Aorta (tissue), 5 donors: ENCODE results near the gene SLC4A3. TPM values are rescaled to one million over a fixed set of nuclear protein-coding genes. Genes with fewer than 3 reads are reported as not detected.
"Not testable (repeated sequence)": the region's sequence is repeated elsewhere in the genome, so short reads cannot be mapped to it uniquely, and the experiment has no call there.

Experiments
- ATAC-seq: fragments of 200-7000 bp; cut with Tn5 transposase; one replicate; pipeline ENCODE4 v1.9.1; 2022; ENCODE audit warnings: moderate library complexity; ENCODE audit not compliant: low FRiP score
- DNase-seq, 2 donors: peaks; one replicate each; pipeline ENCODE4 v3.0.0-alpha.2; 2020
- H3K27ac ChIP-seq, 2 donors: one replicate each; pipeline ENCODE4 v1.5.1; 2013; ENCODE audit warnings: low read length in 2 of 2, mild to moderate bottlenecking in 2 of 2, moderate library complexity in 2 of 2, control low read depth in 1 of 2, inconsistent platforms in 1 of 2, low read depth in 1 of 2
- H3K27me3 ChIP-seq, 2 donors: one replicate each; pipeline ENCODE4 v1.6.1; 2013; ENCODE audit warnings: control low read depth in 1 of 2, low read length in 1 of 2, mild to moderate bottlenecking in 1 of 2, moderate library complexity in 1 of 2; ENCODE audit not compliant: insufficient read depth in 2 of 2, control insufficient read depth in 1 of 2
- H3K36me3 ChIP-seq, 2 donors: one replicate each; pipeline ENCODE4 v1.6.1; 2013; ENCODE audit warnings: control low read depth in 1 of 2, low read length in 1 of 2, mild to moderate bottlenecking in 1 of 2; ENCODE audit not compliant: insufficient read depth in 2 of 2, control insufficient read depth in 1 of 2
- H3K4me1 ChIP-seq, 2 donors: one replicate each; pipeline ENCODE4 v1.6.1; 2013; ENCODE audit warnings: low read length in 2 of 2, control low read depth in 1 of 2, mild to moderate bottlenecking in 1 of 2, moderate library complexity in 1 of 2; ENCODE audit not compliant: insufficient read depth in 2 of 2, control insufficient read depth in 1 of 2
- H3K4me3 ChIP-seq, 2 donors: one replicate each; pipeline ENCODE4 v1.5.1; 2013; ENCODE audit warnings: low read length in 2 of 2, control low read depth in 1 of 2, mild to moderate bottlenecking in 1 of 2
- H3K9me3 ChIP-seq: one replicate; pipeline ENCODE4 v1.6.1; 2013; ENCODE audit warnings: mild to moderate bottlenecking, low read length; ENCODE audit not compliant: control insufficient read depth
- WGBS, 2 donors: extraction: QIAGEN DNeasy Blood & Tissue Kit; methylation state at CpG; one replicate each; pipeline ENCODE4 v1.1.7; 2013; 5-methylcytosine and 5-hydroxymethylcytosine counted together
- intact Hi-C, 2 donors: fragments of 100-400 bp; cut with DNase I; formaldehyde crosslinking; loops; one replicate each; pipeline versions ENCODE4 v1.14.2 to v1.15.0; 2022
- polyA plus RNA-seq, 2 donors: library from polyadenylated mRNA; stranded (reverse); fragments of 200-250 nt; gene quantifications; one replicate each; pipeline ENCODE4 v1.2.3, GENCODE V29; 2013
- total RNA-seq, 2 donors: library from RNA; stranded (reverse); fragmentation: NEBNext Ultra II Directional; extraction: Animal tissue kit (Norgen Biotek cat#: 25700); gene quantifications; one replicate each; pipeline ENCODE4 v1.2.1, GENCODE V29; 2021
- donor health status: healthy with polysubstance abuse.
- donor health status: Bipolar disorder and iron deficiency.
- donor health status: DM: no; HTN: no; CAD: no.
- donor health status: DM: no; HTN: no; CAD: no.
- donor health status: DM: yes; HTN: yes; CAD: no.

The SLC4A3 gene
- total and polyA plus RNA-seq, 4 donors, result 2.0 to 5.4 (median 3.0) TPM

DNA sequence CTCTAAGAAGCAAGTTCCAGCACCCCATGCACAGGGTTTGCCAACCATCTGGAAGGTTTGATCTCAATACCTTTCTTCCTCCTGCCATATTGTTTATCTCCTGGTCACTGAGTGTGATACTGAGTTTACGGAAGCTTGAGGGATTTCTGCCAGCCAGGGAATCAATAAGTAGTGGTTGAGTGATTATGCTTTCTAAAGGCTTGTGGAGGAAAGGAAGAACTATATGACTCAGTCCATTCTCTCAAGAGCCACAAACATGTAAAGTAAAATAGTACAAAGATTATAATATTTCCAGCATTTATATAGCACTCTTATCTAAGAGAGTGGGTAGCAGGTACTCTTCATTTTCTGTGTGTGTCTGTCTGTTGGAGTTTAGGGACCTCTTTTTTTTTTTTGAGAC is 49.2 kb downstream of the SLC4A3 start:
- Histone ChIP-seq H3K4me1 (no peaks in the 10 kb centered on the region), H3K36me3 (no peaks in the 10 kb centered on the region), H3K4me3 (no peak overlapping the region), H3K27ac (no peak overlapping the region), H3K27me3 (no peaks in the 10 kb centered on the region), H3K9me3 (no peaks in the 10 kb centered on the region)
- intact Hi-C loops, result no loop called here
- ATAC-seq (no peak), DNase-seq (no peak)
- 81 to 93% methylated on average over 1 of the region's 1 CpG for WGBS, 2 donors

GRCh38 chr2:219679041-219679440 is 51.6 kb downstream of the SLC4A3 start:
- no peak overlapping the region for H3K27ac ChIP-seq
- 63 to 96% methylated on average over 3 of the region's 3 CpGs for WGBS, 2 donors
- H3K4me3 ChIP-seq, result no peak overlapping the region
- DNase-seq (no peak), ATAC-seq (no peak)
- H3K27me3 ChIP-seq, result no peaks in the 10 kb centered on the region
- no peaks in the 10 kb centered on the region for H3K4me1 ChIP-seq
- H3K36me3 ChIP-seq, result no peaks in the 10 kb centered on the region
- no peaks in the 10 kb centered on the region for H3K9me3 ChIP-seq
- intact Hi-C loops, result no loop called here

- Histone ChIP-seq H3K9me3 (no peaks in the 10 kb centered on the region), H3K27me3 (no peaks in the 10 kb centered on the region), H3K27ac (no peak overlapping the region), H3K36me3 (no peaks in the 10 kb centered on the region), H3K4me1 (no peaks in the 10 kb centered on the region), H3K4me3 (no peak overlapping the region)
- intact Hi-C loops, result no loop called here
- ATAC-seq (no peak), DNase-seq (no peak)
- 98 to 100% methylated on average over 1 of the region's 1 CpG for WGBS, 2 donors
Measured at GRCh38 chr2:219679571-219679970, 52.1 kb downstream of the SLC4A3 start.

- Histone ChIP-seq H3K4me3 (no peak overlapping the region), H3K4me1 (no peaks in the 10 kb centered on the region)
- intact Hi-C loops, result loop anchor here in 1 of 2 donors (10.0 kb wide), 1 partner anchor 276 kb away; no protein-coding TSS in a partner anchor
Measured at GRCh38 chr2:219680958-219681693, 53.7 kb downstream of the SLC4A3 start.

DNA sequence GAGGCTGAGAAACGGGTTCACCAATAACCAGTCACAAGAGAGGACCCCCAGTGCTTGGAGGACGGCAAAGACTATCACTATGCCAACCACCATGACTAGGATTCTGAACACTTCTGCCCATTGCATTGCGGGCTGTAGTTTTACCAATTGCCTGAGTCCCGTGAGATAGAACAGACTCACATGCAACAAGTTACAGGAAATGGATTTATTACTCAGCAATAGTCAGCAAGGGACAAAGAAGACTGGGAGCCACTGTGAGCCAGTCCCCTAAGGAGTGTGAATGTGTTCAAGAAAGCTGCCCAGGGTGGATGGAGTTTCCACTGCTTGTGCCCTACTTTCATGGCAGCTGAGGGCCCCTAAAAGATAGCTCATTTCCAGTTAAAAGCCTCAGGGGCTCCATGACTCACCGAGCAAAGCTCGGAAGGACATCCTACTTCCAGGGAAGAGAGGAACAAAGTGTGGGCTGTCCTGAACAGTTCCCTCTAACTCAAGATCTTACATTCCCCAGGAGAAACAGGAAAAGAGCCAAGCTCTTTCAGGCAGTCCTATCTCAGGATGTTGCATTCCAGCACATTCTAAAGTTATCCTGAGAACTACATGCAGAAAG is 54.4 kb downstream of the SLC4A3 start:
- ATAC-seq (no peak), DNase-seq (no peak)
- no peaks in the 10 kb centered on the region for H3K4me1 ChIP-seq
- no peaks in the 10 kb centered on the region for H3K36me3 ChIP-seq
- no peak overlapping the region for H3K4me3 ChIP-seq
- H3K27ac ChIP-seq, result no peak overlapping the region
- no peaks in the 10 kb centered on the region for H3K27me3 ChIP-seq
- H3K9me3 ChIP-seq, result no peaks in the 10 kb centered on the region
- intact Hi-C loops, result loop anchor here in 1 of 2 donors (10.0 kb wide), 1 partner anchor 277 kb away; no protein-coding TSS in a partner anchor
- 69 to 73% methylated on average over 6 of the region's 6 CpGs for WGBS, 2 donors

More at GRCh38 chr2:219680958-219681693, 53.7 kb downstream of the SLC4A3 start:
- DNase-seq (no peak), ATAC-seq (no peak)
- Histone ChIP-seq H3K36me3 (no peaks in the 10 kb centered on the region), H3K27ac (no peak overlapping the region), H3K9me3 (no peaks in the 10 kb centered on the region), H3K27me3 (no peaks in the 10 kb centered on the region)
- 83 to 89% methylated on average over 4 of the region's 4 CpGs for WGBS, 2 donors

GRCh38 chr2:219683474-219683873 is 56.0 kb downstream of the SLC4A3 start:
- not testable (repeated sequence) for H3K36me3 ChIP-seq, ATAC-seq, DNase-seq, H3K9me3 ChIP-seq, H3K4me1 ChIP-seq, H3K27me3 ChIP-seq, H3K4me3 ChIP-seq, H3K27ac ChIP-seq
- intact Hi-C loops, result loop anchor here in 1 of 2 donors (10.0 kb wide), 1 partner anchor 279 kb away; no protein-coding TSS in a partner anchor
- WGBS, 2 donors, result 87 to 88% methylated on average over 2 of the region's 2 CpGs

GRCh38 chr2:219684721-219685689 is 57.6 kb downstream of the SLC4A3 start:
- Histone ChIP-seq H3K4me3 (peak overlapping the region; percentile 21 to 67), H3K27me3 (no peaks in the 10 kb centered on the region), H3K36me3 (no peaks in the 10 kb centered on the region), H3K4me1 (no peaks in the 10 kb centered on the region), H3K27ac (peak overlapping the region; percentile 68 to 71), H3K9me3 (no peaks in the 10 kb centered on the region)
- WGBS, 2 donors, result 21 to 22% methylated on average over 18 of the region's 18 CpGs
- peak; percentile 83 to 88 for DNase-seq
- ATAC-seq, result peak; percentile 88
- intact Hi-C loops, result loop anchor here (2.0 to 10.0 kb wide), 3 partner anchors 43 to 280 kb away; partner anchors contain the start of gene TMEM198 (in 1 of the 2)

GRCh38 chr2:219687272-219687671 is 59.8 kb downstream of the SLC4A3 start:
- H3K9me3 ChIP-seq, result no peaks in the 10 kb centered on the region
- intact Hi-C loops, result loop anchor here (5.0 to 10.0 kb wide), 2 partner anchors 45 to 282 kb away; no protein-coding TSS in a partner anchor
- H3K4me3 ChIP-seq, result no peak overlapping the region
- H3K27me3 ChIP-seq, result no peaks in the 10 kb centered on the region
- 72% methylated on average over 3 of the region's 3 CpGs for WGBS, 2 donors
- H3K36me3 ChIP-seq, result no peaks in the 10 kb centered on the region
- DNase-seq, result no peak
- peak overlapping the region in 1 of 2 donors; percentile 43 for H3K27ac ChIP-seq
- no peak for ATAC-seq
- H3K4me1 ChIP-seq, result no peaks in the 10 kb centered on the region
